Stimulated activated naive CD4-positive, alpha-beta T cell treated with Interleukin-2 at 50 U/mL for 16 hours (primary cell): ENCODE data around the gene GNG14.
"Not testable (repeated sequence)": the region's sequence is repeated elsewhere in the genome, so short reads cannot be mapped to it uniquely, and the experiment has no call there.

Experiments
- DNase-seq: peaks from one replicate; lab custom pipeline; 2025; lab: John Stamatoyannopoulos, UW

The GNG14 gene

DNA sequence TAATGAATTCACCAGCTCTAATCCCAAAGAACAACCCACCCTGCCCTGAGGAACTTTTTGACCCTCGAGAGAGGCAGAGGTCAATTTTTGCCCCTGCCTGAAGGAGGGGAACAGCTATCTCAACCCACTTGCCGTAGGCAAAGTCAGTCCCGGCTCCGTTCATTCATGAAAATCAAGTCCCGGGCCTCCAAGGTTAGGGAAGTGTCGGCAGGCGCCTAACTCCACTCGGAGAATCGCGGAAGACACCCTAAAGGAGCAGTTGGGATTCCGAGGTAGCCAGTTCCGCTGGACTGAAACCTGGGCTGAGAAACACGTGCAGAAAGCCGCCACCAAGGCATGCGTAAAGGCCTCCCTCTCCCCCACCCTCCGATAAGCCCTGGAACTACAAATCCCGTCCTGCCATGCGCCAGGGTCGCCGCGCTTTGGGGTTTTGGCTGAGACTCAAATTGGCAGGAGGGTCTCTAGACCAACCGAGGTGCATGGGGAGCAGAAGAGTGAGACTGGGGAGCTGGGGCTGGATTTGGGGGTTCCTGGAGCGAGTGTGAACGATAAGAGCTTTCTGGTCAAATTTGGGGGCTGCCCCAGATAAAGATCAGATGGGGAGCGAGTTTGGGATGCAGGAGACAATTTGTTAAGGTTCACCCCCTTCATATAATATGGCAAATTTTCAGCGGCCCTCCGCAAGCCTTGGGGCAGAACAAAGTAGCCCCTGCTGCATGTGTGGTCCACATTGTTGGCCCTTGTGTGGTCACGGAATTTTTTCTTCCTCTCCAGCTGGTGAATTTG is 36.0 kb downstream of the GNG14 start, which contains the start of gene TNPO2:
TNPO2 (minus strand) TSS at position 292 of the 786 bp plus-strand sequence. CDS start 2,955 bp downstream, outside the sequence.
- peak; percentile 71 for DNase-seq

DNA sequence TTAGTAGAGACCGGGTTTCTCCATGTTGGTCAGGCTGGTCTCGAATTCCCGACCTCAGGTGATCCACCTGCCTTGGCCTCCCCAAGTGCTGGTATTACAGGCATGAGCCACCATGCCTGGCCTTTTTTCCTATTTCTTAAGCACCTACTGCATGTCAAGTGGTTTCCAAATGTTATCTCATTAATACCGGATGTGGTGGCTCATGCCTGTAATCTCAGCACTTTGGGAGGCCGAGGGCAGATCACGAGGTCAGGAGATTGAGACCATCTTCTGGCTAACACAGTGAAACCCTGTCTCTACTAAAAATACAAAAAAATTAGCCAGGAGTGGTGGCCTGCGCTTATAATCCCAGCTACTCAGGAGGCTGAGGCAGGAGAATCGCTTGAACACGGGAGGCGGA is 37.8 kb downstream of the GNG14 start:
- not testable (repeated sequence) for DNase-seq

DNA sequence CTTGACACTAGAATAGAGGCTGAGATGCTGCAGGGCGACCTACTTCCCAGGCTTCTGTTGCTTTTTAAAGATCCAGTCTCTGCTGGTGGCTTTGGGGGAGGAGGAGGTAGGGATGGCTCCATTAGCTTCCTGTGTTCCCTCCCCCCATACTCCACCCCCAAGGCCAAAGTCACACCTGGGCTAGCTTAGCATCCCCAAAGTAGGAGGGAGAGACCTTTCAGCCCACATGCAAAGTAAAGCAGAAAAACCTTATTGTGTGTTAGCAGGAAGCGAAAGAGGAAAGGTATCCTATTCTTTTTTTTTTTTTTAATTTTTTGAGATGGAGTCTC is 39.2 kb downstream of the GNG14 start:
- DNase-seq, result no peak

DNA sequence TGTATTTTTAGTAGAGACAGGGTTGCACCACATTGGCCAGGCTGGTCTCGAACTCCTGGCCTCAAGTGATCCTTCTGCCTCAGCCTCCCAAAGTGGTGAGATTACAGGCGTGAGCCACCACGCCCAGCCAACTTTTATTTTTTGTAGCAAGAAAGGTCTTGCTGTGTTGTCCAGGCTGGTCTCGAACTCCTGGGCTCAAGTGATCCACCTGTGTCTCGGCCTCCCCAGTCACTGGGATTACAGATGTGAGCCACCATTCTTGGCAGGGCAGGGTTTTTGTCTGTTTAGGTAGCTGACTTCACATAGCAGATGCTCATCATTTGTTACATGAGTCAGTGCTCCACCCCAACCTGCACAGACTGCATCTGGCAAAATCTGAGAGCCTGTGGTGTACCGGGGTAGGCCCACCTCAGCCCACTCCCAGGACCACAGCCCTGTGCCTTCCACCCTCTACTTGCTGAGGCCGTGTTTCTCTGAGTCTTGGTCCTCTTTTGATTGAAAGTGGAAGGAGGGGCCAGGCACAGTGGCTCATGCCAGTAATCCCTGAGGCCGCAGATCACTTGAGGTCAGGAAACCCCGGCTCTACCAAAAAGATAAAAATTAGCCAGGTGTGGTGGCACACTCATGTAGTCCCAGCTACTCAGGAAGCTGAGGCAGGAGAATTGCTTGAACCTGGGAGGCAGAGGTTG is 40.1 kb downstream of the GNG14 start:
- DNase-seq, result no peak

DNA sequence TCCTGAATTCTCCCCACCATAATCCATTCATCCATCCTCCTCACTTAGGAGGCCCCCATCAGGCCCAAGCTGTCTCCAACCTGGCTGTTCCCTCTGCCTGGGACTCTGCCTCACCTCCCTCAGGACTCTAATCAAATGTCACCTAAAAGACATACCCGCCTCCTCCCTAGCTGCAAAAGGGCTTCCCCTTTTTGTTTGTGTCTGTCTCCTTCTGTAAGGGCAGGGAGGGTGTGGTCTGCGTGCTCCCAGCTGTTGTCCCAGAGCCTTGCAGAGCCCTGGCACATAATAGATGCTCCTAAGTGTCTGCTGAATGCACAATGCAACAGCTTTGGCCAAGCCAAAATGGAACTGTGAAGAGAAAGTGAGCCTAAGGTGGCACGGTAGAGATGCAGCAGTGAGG is 42.3 kb downstream of the GNG14 start:
- no peak for DNase-seq

DNA sequence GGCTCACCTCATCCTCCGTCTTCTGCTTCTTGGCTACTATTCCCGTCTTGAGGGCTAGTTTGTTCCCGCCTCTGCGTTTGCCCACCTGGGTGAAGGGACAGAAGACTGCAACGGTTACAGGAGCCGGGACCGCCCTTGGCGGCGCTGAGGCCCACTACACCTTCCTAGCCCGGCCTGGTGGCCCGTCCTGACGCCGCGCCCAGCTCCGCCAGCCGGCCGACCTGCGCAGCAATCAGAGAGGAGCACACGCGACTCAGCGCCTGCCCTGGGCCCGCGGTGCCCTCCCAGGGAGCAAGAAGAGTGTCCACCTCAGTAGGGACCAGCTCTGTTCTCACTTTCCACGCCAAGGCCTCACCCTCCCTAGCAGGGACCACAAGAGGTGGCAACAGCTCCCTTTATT is 43.5 kb downstream of the GNG14 start:
- DNase-seq, result no peak

DNA sequence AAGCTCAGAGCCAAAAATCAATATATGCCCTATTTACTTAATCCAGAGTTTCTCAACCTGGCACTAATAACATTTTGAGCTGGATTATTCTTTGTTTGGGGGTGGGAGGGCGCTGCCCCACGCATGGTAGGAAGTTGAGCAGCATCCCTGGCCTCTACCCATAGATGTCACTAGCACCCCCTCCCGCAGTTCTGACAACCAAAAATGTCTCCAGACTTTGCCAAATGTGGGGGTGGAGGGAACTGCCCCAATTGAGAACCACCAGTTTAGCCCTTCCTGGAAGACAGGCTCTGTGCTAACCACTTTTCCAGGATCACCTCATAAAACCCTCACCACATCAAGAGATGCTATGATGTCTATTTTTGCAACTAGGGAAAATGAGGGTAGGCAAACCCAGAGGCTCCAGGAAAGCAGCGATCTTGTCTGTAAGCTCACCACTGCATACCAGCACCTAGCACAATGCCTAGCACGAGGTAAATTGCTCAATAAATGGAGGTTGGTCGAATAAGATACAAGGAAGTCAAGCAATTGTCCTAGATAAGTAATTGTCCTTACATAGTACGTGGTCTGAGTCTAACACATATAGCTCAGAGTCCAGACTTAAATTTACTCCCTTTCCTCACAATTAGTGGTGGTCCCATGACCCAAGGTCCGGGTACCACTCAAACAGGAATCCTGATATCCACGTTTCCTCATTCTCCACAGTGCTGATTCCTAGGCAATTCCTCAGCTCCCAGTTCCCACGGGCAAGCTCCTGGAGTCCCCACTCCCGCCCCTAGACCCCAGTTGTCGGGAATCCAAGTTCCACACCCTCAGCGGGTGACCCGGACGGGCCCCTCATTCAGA is 45.8 kb downstream of the GNG14 start:
- peak; percentile 21 for DNase-seq

DNA sequence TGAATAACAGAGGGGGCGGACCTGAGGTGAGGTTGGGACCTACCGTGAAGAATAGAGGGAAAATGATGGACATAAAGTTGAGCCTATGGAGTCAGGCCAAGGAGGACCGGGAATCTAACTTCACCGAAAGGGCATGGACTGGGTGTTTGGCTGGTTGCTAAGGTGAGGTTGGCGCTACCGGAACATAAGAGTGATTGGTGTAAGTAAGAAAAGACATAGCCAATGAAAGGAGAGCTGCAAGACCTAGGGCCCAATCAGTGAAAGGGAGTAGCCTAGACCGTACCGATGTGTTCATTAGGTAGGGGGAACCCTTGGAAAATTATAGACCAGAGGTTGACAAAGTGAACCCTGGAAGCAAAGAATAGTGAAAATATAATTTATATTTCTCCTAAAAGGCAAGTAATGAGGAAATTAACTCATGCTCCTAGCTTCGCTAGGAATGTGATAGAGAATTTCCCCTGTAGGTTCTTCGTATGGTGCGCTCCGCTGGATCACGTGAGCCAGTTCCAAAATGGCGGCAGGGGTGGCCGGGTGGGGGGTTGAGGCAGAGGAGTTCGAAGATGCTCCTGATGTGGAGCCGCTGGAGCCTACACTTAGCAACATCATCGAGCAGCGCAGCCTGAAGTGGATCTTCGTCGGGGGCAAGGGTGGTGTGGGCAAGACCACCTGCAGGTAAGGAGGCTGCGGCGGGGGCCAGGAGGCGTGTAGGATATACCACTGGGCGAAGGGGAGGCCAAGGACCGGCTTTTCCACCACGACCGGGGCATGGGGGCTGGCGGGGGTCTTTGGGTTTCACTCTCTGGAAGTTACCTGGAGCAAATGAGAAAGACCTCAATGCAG is 49.4 kb downstream of the GNG14 start, which contains the start of gene GET3:
GET3 (plus strand) TSS at position 503 of the 840 bp plus-strand sequence; CDS start at position 512, 9 bp downstream.
- peak; percentile 82 for DNase-seq

DNA sequence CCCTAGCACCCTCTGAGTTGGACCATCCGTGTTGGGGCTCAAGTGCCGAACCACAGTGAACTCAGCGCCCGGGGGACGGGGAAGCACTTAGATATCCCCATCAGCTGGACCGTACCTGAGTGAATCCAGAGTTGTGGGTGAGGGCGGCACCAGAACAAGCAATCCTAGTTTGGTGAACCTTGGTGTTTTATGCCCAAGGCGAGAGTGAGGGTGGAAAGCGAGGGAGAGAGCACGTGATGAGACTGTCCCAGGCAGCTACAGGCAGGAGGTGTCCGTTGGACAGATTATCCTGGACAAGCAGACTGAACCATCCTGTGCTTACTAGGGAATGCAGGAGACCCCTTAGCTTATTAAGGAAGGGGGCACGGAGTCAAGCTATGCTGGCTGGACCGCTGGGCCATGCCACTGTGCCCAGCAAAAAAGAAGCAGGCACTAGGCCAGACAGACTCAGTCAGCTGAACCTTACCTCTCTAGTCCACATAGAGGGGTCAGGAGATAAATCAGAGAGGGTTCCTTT is 50.1 kb downstream of the GNG14 start:
- no peak for DNase-seq
